NCI-H1092 treated with DMSO at 0.1 percent for 48 hours (cell line): Measurements from ENCODE around the gene CELA2A.
"Not testable (repeated sequence)": the region's sequence is repeated elsewhere in the genome, so short reads cannot be mapped to it uniquely, and the experiment has no call there.

ENCODE experiments used
- DNase-seq: peaks from one replicate; lab custom pipeline; 2025; lab: John Stamatoyannopoulos, UW

Gene CELA2A

DNA sequence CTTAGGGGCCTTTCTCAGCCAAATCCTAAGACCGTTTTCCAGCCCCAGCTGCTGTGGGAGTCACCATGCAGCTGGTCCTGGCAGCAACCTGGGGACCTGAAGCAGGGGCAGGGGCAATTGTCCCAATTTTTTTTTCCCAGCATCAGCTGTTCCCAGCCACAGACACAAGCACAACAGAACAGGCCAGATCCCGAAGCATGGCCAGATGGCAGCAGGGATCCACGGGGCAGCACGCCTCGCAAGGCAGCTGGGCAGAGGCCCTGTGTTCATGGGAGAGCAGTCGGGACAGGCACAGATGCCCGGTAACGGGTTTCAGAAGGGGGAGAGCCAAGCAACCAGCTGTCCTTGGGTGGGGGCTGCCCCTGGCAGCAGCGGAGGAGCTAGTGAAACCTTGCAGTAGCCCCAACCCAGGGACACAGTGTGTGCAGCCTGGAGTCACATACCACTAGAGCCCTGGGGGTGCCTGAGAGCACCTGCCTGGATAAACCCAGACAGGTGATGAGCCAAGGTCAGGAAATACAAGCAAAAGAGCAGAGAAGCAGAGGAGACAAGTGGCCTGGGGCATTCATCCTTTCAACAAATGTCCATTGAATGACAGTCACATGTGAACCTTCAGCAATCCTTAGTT is 13.4 kb downstream of the CELA2A start:
- DNase-seq: not testable (repeated sequence)

- DNase-seq: not testable (repeated sequence)
Observed at GRCh38 chr1:15471067-15471466, 14.5 kb downstream of the CELA2A start.

DNA sequence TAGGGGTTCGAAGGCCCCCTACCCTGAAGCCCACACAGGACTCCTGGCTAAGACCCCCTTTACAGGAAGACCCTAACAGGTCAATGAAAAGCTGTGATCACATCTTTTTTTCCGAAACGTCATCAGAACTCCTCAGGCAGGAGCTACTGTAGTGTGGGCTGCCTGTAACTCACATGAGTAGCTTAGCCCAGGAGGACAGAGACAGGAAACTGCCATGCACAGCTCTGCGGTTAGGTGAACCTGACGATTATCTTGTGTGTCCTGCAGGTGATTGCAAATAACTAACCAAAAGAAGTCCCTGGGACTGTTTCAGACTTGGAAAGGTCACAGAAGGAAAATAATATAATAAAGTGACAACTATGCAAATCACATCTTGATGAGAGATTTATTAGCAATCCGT is 15.2 kb downstream of the CELA2A start:
- DNase-seq: not testable (repeated sequence)

GRCh38 chr1:15472587-15472986 is 16.1 kb downstream of the CELA2A start:
- no peak for DNase-seq

- DNase-seq: no peak
Observed at GRCh38 chr1:15475752-15476314, 19.3 kb downstream of the CELA2A start, which contains the start of gene CELA2B. TSS of gene CELA2B (plus strand) at chr1:15476104. CDS start at chr1:15476126, 22 bp downstream.

DNA sequence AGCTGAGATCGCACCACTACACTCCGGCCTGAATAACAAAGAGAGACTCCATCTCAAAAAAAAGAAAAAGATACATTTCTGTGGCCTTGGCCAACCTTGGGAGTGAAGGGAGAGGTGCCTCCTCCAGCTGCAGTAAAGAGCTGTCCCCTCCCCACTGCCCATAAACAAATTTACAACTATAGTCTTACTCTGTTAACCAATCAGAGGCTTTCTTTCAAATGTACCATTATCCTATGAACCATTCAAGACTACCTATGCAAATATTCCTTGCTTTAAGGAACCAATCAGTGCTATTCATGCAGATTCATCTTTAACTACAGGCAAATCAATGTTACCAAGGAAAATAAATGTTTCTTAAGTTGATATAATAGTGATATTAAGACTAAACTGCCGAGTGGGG is 20.4 kb downstream of the CELA2A start:
- no peak for DNase-seq

GRCh38 chr1:15477646-15478212 is 21.2 kb downstream of the CELA2A start:
- no peak for DNase-seq

DNA sequence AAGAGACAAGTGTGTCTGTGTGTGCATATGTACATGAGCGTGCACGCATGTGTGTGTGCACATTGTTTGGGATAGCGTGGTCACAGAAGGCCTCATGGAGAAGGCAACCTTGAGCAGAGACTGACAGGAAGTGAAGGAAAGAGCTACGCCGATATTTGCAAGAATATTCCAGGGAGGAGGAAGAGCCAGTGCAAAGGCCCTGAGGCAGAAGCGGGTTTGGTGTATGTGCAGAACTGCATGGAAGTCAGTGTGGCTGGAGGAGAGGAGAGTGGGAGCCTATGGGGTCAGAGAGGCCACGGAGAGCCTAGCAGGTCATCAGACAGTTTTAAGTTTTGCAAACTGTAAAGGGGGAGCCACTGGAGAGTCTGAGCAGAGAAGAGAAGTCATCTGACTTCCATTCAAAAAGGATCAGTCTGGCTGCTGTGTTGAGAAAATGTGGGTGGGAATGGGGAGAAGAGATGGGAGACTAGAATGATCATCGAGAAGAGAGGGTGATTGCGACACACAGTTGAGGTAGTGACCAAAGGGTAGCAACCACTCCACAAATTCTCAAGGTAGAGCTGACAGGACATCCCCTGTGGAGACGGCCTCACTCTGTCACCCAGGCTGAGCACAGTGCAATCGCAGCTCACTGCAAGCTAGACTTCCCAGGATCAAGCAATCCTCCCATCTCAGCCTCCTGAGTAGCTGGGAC is 23.3 kb downstream of the CELA2A start:
- DNase-seq: no peak

DNA sequence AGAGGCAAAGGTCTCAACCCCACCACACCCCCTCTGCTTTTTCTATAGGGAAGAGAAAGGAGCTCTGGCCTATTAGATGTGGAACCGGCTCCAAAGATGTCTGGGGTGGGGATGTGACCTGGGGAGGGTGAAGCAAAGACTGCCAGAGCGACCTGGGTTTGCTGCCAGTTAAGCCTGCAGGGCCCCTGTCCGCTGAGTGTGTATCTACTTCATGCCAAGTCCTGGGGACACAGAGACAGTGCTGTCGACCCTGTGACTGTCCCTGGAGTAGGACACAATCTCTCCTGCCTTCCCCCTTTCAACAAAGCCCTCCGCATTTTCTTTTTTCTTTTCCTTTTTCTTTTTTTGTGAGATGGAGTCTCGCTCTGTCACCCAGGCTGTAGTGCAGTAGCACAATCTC is 25.9 kb downstream of the CELA2A start:
- not testable (repeated sequence) for DNase-seq

DNA sequence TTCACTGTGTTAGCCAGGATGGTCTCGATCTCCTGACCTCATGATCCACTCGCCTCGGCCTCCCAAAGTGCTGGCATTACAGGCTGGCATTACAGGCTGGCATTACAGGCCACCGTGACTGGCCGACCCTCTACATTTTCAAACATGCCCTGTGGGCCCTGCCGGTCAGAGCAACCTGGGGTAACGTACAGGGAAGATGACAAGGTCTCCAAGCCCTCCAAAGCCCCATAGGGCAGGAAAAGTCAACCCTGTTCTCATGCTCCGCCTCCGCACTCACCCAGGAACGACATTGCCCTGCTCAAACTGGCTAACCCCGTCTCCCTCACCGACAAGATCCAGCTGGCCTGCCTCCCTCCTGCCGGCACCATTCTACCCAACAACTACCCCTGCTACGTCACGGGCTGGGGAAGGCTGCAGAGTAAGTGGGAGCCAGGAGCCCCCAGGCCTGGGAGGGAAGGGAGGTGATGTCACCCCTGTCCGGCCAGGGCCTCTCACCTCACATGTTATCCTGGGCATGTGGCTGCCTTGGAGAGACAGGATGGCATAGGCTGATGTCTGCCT is 26.5 kb downstream of the CELA2A start:
- not testable (repeated sequence) for DNase-seq

DNA sequence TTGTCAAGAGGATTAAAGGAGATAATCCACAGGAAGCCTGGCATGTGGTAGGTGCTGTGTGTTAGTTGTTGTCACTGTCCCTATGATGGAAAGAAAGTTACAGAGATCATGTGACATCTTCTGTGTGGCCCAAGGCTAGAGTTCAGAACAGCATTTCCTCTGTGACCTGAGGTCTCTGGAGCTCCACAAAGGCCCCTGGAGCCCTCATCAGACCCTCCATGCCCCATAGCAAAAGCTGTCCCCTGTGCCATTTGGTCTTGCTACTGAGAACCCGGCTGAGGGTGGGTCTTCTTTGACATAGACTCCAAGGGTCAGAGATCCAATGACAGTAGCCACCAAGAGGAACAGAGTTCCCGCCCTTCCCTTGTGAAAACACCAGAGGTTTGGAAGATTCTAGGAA is 27.4 kb downstream of the CELA2A start:
- DNase-seq: no peak

DNA sequence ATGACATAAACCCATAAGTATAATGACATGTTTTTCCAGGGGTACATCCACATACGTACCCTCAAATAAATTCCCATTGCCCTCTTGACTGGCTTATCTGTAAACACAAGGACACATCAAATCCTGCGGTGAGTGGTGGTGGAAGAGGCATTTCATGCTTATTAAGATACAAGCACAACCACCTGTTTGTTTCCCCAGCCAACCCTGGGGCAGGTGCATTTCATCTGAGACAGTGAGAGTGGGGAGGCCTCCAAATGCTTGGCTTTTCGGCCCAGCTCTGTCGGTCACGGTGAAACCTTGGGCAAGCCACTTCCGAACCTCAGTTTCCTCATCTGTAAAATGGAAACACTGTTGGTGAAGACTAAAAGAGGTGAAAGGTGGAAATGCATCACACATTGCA is 27.9 kb downstream of the CELA2A start:
- not testable (repeated sequence) for DNase-seq

DNA sequence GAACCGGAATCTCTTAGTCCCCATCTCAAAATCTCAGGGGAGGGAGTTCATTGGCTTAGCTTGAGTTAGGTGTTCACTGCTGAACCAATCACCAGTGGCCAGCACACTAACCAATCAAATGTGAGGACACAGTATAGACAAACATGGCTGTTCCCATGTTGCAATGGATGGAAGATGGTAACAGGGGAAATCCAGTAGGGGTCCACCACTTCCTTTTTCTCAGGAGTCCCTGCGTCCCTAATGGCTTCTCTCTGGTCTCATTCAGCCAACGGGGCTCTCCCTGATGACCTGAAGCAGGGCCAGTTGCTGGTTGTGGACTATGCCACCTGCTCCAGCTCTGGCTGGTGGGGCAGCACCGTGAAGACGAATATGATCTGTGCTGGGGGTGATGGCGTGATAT is 29.1 kb downstream of the CELA2A start:
- DNase-seq: no peak

GRCh38 chr1:15486844-15487610 is 30.5 kb downstream of the CELA2A start:
- DNase-seq: not testable (repeated sequence)

DNA sequence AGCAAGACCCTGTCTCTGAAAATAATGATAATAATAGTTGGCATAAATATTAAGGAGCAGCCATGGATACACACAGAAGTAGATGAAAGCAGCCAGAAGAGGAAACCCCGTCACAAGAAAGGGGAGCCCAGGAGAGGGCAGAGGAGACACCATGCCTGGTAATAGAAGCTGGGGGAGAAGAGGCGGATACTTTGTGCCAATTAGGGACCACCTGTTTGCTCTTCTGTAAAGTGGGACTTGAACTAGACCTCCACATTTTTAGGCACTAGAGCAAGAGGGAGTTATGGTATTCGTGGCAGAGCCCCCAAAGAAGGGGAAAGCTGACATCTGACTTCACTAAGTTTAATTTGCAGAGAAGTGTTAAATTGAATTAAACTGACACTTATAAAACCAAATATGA is 31.8 kb downstream of the CELA2A start:
- DNase-seq: no peak

GRCh38 chr1:15489052-15489736 is 32.7 kb downstream of the CELA2A start:
- DNase-seq: peak; percentile 43

- not testable (repeated sequence) for DNase-seq
Observed at GRCh38 chr1:15491010-15491409, 34.5 kb downstream of the CELA2A start.

DNA sequence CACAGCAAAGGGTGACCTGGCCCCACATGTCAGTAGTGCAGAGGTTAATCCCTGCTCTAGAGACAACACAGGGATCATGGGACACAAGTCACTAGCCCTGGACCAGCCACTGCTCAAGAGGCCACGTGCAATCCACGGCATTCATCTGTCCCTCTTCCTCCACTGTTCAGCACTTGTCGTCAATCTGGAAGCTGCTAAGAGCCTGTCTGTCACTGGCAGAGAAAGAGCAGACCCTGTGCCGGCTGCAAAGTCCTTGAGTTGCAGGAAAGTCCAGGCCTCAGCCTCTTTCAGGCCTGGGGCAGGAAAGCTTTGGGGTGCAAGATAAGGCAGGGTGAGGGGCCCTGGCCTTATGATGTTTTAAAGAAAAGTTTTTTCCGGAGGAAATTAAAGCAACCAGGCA is 36.1 kb downstream of the CELA2A start:
- DNase-seq: no peak

DNA sequence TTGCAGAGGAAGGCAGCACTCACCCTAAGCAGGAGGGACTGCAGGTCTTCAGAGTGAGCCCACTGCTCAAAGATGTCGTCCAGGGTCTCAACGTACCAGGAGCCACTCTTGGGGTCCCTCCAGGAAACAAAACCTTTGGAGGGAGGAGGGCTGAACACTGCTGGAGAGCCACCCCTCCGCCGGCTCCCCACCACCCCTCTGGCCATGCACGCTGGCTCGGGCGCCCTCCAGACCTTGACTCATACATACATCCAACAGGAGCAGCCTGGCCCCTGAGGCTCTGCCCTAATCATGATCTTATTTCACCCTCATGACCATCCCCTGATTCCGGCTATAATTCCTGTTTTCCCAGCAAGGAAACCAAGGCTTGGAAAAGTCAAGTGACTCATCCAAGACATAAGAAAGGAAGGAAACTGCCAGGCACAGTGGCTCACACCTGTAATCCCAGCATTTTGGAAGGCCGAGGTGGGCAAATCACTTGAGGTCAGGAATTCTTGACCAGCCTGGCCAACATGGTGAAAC is 37.4 kb downstream of the CELA2A start:
- no peak for DNase-seq

DNA sequence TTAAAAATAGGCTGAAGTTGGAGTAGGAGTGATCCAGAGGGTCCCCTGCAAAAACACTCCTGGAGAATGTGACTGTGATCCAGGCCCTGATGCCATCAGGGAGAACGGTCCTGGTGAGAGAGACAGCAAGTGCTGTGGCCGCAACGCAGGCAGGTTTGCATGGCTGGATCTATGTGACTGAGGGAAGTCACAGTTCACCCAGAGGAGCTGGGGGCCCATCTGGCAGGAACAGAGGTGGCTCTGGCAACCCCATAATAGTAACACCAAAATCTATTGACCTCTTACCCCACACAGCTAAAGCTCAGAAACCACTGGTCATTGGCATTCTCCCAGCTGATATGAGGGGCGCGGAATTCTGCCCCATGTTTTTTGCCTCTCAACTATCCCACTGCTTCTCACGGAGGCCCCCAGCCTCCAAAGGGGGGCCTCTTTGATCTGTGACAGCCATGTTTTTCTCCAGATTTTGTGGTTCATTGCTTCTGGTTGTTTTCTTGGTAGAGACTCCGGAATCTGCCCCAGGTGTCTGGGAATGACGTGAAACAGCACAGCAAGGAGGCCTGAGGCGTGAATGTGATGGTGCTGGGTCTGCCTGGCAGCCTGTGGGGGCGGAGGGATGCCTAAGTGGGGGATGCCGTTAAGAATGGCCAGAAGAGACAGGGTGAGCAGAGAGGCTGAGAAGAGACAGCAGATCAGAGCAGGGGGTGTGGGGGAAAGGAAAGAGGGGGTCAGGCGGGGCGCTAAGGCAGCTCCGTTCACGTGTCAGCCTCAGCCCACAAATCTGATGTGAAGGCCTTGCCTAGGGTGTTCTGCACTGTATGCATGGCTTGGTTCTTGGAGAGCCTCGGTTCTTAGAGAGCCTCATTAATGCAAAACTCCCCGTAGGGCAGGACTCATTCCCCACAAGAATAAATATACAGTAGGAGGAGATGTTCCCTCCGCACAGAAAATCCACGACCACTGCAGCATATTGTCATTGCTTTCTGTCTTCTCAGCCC is 43.9 kb downstream of the CELA2A start:
- DNase-seq: no peak
